ENCODE measurements around the gene ARID1A.
"Not testable (repeated sequence)": the region's sequence is repeated elsewhere in the genome, so short reads cannot be mapped to it uniquely, and the experiment has no call there.

The ARID1A gene

DNA sequence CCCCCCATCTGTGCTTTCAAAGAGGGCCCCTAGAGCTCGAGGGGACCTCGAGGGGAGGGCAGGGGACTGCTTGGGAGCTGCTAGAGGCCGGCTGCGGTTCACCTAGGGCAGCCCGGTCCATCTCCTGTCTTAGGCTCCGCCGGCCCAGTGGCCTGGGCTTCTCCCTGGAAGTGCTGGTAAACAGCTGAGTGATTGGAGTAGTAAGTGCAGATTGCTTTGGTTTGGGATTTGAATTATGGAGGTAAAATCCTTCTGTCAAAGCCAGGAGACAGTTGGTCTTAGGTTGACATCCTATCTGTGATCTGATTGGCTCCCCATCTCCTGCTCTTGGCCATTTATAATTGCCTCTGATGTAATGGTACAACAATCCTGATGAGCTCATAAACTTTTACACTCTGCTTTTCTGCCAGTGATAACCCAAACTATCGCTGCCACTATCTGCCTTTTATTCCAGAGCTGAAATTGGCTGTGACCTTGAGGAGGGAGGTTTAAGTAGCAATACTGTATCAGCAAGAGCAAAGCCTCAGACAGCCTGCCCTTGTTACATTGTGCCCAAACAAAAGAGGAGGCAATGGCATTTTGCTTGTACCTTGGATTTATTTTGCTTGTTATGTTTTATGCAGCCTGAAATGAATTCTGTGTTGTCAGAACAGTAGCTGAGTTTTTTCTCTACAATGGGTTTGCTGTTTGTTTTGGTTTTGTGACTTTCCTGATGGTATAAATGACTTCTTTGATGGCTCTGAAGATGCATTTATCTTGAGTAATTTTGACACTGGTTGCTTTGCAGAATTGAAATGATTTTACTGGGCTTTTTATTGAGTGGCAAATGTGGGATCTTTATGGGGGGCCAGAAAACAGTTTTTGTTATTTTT, 2.4 kb downstream of the ARID1A start:
- peak; percentile 35 to 44 for DNase-seq

DNA sequence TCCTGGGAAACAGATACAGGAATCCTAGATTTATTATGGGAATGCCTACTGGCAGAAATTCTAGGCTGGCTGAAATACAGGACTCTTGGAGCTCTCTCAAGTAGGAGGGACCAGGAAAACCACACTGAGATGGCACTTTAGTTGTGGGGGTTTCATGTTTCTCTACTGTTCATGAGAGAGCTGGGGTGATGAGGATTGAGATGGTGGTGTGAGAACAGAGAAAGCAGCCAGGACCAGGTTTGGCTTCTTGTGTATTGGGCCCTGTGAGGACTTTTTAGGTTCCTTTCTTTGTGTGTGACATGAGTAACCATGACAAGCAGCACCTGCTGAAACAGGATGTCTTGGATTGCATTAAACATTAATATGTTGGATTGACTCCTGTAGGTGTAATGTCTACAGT, 4.9 kb downstream of the ARID1A start:
- no peak for DNase-seq

DNA sequence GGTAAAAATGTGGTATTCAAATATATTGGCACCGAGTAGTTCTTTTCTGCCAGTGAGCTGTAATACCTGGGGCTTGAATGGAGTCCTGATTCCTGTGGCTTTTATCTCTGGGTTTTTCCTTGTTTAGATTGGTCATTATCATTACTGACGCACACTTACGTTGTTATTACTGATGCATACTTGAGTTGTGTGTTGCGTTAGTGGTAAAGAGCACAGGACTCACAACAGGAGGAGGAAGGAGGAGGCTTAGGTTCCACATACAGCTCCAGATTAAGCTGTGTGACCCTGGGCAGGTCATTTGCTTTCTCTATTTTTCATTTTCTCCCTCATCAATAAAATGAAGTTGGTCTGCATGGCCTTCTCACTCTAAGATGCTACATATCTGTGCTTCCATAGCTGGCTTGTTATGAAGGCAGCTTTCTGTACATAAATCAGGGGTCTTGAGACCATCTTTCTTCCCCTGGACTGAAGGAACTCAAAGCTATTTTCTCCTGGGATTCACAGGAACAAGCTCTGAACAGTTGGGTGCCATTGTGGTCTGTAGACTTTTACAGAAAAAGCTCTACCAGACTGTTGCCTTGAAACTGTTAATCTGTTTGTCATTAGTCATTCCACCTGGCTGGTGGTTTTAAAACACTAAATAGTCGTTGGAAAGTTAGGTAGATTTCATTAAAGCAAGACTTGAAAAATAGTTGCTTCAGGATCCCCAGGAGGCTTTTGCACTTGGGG, 5.6 kb downstream of the ARID1A start:
- DNase-seq = no peak

DNA sequence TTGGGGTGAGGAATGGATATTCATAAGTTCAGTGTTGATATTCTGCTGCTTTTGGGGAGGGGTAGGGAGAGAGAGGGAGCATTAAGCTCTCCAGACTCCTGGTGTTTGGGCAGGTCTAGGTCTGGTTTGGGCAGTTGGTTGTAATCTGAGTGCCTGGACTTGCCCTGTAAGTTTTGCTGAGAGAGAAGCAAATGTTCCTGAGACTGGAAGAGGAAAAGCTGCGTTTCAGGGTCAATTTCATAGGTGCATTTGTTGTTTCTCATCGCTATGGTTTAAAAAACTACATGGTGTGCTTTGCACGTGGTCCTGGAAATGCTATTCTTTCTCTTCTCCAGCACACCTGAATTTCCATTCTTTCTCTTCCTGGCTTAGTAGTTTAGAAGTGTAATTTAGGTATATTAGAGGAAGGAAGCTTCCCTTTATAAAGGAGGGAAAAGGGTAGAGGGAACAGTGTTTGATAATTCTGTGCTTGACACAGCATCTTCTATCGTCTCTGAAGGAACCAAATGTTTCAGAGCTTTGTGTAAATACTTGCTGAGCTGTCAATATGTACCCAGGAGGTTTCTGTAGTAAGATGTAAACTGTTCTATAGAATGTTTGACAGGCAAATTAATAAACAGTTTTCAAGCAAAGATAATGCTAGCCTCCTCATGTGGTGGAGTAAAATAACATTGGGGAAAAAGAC, 6.3 kb downstream of the ARID1A start:
- no peak for DNase-seq

DNA sequence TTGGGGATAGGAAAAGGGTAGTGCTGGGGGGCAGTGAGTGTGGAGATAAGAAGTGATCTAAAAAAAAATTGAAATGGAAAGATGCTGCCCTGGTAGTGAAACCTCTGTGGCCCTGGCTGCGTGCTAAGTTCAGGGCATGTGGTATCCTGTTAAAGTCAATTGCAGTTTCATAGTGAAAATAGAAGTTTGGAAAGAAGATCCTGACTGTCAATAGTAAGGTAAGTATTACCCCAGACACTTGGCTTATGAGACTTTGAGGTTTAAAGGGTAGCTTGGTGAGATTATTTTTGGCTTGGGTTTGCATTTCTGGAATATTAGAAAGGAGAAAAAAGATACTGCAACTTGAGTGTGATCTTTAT, 6.8 kb downstream of the ARID1A start:
- peak; percentile 45 to 59 for DNase-seq

DNA sequence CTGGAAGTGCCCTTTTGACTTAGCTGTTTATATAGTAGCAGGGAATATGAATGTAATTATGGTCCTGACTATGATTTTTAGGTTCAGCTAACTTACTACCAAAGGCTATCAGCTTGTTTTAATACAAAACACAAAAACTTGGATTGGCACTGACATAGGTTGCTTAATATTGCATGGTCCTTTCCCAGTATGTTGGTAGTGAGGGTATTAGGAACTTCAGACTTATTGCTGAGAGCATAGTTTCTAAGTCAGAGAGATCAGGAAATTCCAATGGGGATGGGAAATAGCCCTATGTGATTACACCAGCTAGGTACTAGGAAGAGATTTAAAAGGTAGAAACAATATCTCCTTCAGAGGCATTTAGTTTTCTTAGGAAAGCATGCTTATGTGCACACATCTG, 7.7 kb downstream of the ARID1A start:
- no peak for DNase-seq

DNA sequence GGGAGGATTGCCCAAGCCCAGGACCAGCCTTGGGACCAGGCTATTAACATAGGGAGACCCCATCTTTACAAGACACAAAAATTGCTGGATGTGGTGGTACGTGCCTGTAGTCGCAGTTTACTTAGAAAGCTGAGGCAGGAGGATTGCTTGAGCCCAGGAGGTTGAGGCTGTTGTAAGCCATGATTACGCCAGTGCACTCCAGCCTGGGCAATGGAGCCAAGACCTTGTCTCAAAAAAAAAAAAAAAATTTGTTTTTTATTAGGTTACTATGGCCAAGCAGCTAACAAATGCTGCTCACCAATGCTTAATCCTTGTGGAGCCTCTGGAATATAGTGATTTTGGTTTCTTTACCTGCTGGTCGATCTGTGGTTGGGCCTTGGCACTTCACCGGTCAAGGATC, 8.8 kb downstream of the ARID1A start:
- no peak for DNase-seq

DNA sequence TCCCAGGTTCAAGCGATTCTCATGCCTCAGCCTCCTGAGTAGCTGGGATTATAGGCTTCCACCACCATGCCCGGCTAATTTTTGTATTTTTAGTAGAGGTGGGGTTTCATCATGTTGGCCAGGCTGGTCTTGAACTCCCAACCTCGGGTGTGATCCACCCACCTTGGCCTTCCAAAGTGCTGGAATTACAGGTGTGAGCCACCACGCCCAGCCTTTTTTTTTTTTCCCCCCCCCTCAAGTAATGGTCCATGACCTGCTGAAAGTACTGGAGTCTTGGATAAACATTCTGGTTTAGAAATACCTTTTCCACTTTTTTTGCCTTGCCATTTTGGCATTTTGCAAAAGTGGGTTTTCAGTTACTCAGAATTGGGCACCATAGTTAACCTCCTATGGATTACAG, 9.4 kb downstream of the ARID1A start:
- not testable (repeated sequence) for DNase-seq

DNA sequence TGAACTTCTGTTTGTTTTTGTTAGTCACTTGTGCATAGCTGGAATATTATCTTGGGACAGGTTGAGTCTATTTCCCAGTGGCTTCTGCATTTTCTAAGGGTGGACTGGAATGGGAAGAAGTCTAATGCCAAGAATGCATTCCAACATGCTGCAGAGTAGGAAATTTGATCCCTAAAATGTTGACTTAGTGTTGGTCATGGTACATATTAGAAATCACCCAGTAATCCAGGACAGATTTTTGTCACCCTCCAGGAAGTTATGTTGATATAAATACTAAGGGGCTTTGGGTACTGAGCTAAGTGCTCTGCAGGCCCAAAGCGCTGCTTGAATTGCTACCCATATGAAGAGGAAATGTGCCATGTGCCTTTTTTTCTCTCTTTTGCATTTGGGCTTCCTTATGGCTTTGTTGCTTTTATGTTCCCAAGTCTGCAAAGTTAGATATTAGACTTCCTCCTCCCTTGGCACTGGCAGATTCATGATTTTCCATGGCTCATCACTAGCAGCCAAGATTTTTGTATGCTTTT, 10.0 kb downstream of the ARID1A start:
- DNase-seq = no peak

DNA sequence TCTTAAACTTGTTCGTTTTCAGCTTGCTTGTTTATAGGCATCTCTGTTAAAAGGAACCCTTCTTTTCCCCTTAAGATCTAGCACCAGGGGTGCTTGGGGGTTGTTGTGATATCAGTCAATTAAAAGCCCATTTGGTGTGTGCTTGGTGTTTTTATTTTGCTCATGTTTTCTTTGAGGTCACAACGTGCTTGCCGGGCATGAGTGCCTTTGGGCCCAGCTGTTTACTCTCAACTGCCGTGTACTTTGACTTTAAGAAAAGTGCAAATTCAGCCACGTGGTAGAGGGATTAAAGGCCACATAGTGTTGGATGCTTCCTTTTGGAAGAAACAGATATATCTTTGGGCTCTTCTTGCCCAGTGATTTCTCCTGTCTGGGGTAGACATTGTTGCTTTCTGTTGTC, 10.5 kb downstream of the ARID1A start:
- no peak for DNase-seq

DNA sequence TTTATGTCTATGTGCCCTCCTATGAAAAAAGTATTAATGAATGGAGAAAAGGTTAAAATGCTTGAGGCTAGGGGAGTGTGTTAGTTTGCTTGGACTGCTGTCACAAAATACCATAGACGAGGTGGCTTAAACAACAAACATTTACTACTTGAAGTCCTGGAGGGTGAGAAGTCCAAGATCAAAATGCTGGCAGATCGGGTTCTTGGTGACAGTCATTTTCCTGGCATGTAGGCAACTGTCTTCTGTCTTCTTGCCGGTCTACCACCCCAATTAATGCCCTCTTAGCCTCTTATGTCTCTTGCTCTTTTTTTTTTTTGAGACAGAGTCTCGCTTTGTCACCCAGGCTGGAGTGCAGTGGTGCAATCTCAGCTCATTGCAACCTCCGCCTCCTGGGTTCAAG, 15.0 kb downstream of the ARID1A start:
- DNase-seq = no peak

DNA sequence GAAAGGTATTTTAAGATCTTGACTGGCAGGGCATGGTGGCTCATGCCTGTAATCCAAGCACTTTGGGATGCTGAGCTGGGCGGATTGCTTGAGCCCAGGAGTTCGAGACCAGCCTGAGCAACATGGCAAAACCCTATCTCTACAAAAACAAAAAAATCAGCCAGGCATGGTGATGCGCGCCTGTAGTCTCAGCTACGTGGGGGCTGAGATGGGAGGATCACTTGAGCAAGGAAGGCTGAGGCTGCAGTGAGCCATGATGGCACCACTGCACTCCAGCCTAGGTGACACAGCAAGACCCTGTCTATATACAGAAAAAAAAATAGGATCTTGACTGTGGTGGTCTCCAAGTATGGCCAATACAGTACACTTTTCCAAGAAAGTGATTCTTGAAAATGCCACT, 16.0 kb downstream of the ARID1A start:
- no peak for DNase-seq

DNA sequence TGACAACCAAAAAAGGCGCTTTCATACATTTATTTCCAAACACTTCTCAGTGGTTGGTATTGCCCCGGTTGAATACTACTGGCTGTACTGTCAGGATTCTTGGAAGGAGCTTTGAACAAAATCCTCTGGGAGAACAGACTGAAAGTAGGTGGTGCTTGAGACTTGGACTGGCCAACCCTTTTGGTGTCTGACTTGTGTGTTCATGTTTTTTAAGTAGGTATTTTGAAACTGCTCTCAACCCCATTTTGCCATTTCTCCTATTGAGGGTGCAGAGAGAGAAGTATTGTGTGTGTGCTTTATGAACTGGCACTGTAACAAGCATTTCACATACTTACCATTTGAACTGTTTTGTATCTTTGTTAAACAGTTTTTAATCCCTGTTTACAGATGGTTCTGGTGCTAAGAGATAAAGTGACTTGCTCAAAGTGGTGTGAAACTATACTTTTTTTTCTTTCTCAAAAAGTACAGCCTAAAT, 21.2 kb downstream of the ARID1A start:
- no peak for DNase-seq

DNA sequence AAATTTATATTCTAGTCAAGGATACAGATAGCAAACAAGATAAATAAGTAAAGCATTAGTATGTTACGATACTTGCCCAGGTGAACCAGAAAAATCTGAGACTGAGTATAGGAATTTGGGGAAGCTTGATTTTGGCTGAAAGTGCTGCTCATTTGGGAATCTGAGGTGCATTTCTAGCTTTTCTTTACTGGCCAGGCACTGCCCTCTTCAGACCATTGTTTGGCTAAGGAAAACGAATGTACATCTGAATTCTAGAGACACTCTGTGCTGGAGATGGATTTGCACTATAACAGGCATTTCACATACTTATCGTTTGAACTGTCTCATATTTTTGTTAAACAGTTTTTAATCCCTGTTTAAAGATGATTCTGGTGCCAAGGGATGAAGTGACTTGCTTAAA, 23.4 kb downstream of the ARID1A start:
- DNase-seq = no peak

DNA sequence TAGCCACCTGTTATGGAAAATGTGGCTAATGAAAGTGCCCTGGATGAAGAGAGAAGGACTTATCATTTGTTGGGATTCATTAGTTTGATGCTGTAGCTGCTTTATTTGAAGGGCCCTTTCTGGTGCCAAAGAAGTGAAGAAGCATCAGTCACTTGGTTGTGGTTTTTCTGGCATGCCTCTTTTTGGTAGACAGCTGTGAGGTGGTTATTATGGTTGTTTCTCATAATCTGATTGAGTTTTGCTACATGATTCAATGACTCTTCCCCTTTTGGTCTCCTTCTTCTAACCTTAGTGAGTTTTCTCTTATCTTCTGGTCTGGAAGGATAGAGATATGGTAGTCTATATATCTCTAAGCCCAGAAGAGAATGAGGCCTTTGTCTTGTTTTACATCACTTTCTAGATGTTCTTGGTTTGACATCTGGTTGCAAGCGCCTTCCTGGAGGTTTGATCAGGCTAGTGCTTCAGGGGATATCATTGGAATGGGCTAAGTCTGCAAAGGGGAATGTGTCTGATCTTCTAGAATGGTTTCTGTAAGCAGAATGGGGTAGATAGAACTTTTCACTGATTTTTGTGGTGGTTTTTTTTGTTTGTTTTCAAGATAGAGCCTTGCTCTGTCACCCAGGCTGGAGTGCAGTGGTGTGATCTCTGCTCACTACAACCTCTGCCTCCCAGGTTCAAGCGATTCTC, 26.0 kb downstream of the ARID1A start:
- no peak for DNase-seq

DNA sequence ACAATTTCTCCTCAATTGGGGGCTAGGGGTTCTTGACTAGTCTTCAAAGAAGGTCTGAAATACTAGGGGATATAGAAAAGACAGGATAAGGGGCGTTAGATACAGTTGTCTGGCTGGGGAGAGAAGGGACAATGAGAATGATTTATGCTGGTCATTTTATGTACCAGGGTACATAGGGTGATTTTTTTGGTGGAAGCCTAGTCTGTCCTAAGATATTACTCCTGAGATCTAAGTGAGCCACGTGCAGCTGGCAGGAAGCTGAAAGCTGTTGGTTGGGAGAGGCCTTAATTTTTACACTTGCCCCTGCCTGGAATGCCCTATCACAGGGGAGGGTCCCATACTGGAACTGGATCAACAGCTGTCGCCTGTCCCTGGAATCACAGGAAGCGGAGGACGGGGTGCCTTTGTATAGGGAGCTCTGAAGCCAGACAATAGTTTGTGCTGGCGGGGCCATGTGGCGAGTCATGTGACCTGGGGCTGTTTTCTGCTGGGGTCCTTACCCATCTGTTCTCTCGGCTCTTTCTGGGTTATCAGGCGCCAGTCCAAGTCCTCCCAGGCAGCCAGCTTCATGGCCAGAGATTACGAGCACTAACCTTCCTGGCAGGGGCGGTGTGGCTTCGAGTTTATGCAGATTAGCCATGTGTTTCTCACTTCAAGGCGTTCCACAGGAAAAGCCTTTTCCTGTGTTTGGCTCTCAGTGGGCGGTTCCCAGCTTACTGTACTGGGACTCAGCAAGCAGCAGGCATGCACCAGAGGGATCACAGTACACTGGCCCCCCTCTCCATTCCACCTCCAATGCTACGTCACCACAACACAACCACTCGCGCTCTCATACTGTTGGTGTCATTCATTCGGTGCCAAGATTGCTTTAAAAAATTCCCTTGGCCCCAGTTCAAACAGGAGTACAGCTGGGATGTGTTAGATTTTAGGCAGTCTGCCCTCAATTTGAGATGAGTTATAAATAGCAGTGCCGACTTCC, 27.5 kb downstream of the ARID1A start:
- peak; percentile 39 to 57 for DNase-seq

DNA sequence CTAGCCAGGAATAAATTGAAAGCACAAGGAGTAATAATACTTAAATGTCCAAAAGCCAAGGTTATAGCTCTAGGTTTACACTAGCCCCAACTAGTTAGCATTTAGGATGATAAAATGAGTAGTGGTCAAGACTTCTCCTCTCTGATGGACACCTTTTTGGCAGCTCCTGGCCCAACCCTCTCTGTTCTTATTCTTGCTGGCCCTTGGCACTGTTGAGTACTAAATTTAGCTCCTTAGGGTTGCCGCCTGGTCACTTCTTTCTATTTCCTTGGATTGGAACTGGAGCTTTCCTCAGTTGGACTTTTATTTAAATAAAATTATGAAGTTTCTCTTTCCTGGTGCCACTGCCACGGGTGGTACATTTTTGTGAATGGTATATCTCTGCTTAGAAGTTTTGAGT, 28.3 kb downstream of the ARID1A start:
- no peak for DNase-seq

DNA sequence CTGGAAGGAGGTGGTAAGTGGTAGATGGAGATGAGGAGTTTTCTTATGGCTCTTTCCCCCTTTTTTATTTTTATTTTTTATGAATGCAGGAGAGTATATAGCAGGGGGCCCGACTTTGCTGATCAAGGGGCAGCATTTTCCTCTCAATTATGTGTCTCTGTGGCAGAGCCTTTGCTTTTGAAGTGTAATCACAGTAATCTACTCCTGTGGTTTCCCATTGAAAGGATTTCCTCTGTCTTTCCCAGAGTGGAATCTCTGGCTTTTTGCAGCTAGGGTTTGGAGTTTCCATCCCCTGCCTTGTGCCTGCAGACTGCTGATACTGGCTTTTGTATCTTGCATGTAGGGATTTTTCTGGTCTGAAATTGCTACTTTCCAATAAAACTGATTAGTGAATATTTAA, 29.1 kb downstream of the ARID1A start:
- no peak for DNase-seq

DNA sequence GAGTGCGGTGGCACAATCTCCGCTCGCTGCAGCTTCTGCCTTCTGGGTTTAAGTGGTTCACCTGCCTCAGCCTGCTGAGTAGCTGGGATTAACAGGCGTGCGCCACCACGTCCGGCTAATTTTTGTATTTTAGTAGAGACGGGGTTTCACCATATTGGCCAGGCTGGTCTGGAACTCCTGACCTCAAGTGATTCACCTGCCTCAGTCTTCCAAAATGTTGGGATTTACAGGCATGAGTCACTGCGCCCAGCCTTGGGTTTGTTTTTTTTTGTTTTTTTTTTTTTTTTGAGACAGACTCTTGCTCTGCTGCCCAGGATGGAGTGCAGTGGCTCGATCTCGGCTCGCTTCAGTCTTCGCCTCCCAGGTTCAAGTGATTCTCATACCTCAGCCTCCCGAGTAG, 30.1 kb downstream of the ARID1A start:
- DNase-seq = not testable (repeated sequence)

DNA sequence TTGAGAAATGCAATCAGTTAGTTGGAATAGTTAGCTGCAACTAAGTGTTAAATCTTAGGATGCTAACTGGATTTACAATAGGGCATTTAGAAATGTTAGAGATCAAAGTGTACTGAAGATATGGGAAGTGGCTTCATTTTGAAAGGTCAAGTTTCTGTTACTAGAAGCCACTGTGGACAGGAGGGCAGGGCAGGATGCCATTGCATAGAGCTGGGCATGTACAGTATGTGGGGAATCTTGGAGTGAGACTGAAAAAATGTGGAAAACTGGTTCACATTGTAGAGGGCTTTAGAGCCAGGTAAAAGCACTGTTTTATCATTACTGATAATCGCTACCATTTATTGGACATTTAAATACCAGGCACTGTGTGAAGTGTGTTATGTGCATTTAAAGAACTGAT, 31.0 kb downstream of the ARID1A start:
- no peak for DNase-seq

DNA sequence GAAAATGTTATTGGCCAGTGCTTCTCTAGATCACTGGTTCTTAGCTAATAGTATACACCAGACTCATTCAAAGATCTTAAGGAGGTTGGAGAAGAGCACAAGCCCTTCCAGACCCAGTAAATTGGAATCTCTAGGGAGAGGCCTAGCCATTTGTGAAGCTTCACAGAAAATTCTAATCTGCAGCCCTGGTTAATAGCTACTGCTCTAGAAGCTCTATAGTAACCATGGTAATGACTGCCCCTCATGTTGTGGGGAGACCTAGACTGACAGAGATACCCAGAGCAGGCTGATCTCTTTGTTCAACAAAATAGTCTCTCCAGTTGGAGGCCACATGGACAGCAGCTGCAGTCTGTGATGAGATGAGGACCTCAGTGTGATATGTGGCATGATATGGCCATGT, 31.7 kb downstream of the ARID1A start:
- DNase-seq = no peak

DNA sequence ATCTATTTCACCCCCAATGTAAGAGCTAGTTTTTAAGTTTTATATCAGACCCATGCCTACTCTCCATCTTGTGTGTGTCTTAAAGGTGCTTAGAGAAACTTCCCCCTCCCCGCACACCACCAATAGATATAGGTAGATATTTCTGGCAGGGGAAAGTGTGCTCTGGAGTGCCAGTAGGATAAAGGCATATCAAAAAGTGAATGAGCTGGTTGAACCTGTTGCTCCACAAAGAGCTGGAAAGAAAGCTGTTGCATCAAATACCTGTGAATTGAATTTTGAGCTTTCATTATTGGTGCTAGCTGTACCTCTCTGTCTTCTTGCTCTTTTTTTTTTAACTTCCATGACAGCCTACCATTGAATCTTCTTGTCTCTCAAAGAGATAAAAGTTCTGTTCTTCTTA, 32.8 kb downstream of the ARID1A start:
- DNase-seq = no peak

Measured in activated CD4-positive, alpha-beta T cell treated with anti-CD3 and anti-CD28 coated beads, Interleukin-2, amount 50 U/mL, for 48 hours (primary cell).